MM.1S (cell line): Measurements from ENCODE around the gene HS3ST4.

Experiments used
- DNase-seq: peaks from one replicate; pipeline ENCODE4 v3.0.0-alpha.2; 2015
- H2AFZ ChIP-seq: fragments of 300-600 bp; sonication (generic); 2 replicates; pipeline ENCODE4 v1.6.0; 2016; ENCODE audit warnings: antibody characterized with exemption, low read length
- H3F3A ChIP-seq: fragments of 300-600 bp; sonication (generic); 2 replicates; pipeline ENCODE4 v1.6.1; 2016; ENCODE audit warnings: mild to moderate bottlenecking, antibody characterized with exemption, low read length, moderate library complexity, mixed read lengths; ENCODE audit not compliant: insufficient read depth
- H3K27ac ChIP-seq: fragments of 300-600 bp; sonication (generic); 2 replicates; pipeline ENCODE4 v1.5.1; 2016; ENCODE audit warnings: mild to moderate bottlenecking, low read length
- H3K27me3 ChIP-seq: fragments of 300-600 bp; sonication (generic); replicated peaks from 2 replicates; pipeline ENCODE4 v1.6.0; 2016; ENCODE audit warnings: low read length; ENCODE audit not compliant: insufficient read depth
- H3K36me3 ChIP-seq: fragments of 300-600 bp; sonication (generic); replicated peaks from 2 replicates; pipeline ENCODE4 v1.6.1; 2016; ENCODE audit warnings: mild to moderate bottlenecking, low read length, mixed read lengths; ENCODE audit not compliant: insufficient read depth
- H3K4me1 ChIP-seq: fragments of 300-600 bp; sonication (generic); 2 replicates; pipeline ENCODE4 v1.6.1; 2016; ENCODE audit warnings: low read length, mixed read lengths
- H3K4me2 ChIP-seq: fragments of 300-600 bp; sonication (generic); 2 replicates; pipeline ENCODE4 v1.6.0; 2016; ENCODE audit warnings: low read depth, low read length
- H3K4me3 ChIP-seq: fragments of 300-600 bp; sonication (generic); 2 replicates; pipeline ENCODE4 v1.5.1; 2016; ENCODE audit warnings: low read length, mixed read lengths
- H3K79me2 ChIP-seq: fragments of 300-600 bp; sonication (generic); 2 replicates; pipeline ENCODE4 v1.6.1; 2016; ENCODE audit warnings: mixed run types, low read length, mixed read lengths
- H3K9ac ChIP-seq: fragments of 300-600 bp; sonication (generic); 2 replicates; pipeline ENCODE4 v1.6.1; 2016; ENCODE audit warnings: low read length, mixed read lengths
- H3K9me2 ChIP-seq: fragments of 300-600 bp; sonication (generic); replicated peaks from 2 replicates; pipeline ENCODE4 v1.6.1; 2016; ENCODE audit warnings: mild to moderate bottlenecking, low read length, mixed read lengths; ENCODE audit not compliant: insufficient read depth
- H3K9me3 ChIP-seq: fragments of 300-600 bp; sonication (generic); replicated peaks from 2 replicates; pipeline ENCODE4 v1.6.1; 2016; ENCODE audit warnings: mild to moderate bottlenecking, low read length, mixed read lengths; ENCODE audit not compliant: insufficient read depth
- H4K20me1 ChIP-seq: fragments of 300-600 bp; sonication (generic); 2 replicates; pipeline ENCODE4 v1.6.1; 2016; ENCODE audit warnings: mild to moderate bottlenecking, low read length, moderate library complexity, mixed read lengths; ENCODE audit not compliant: insufficient read depth
- CTCF ChIP-seq: fragments of 300-600 bp; sonication (generic); IDR thresholded peaks from 2 replicates; pipeline ENCODE4 v1.5.1; 2016; ENCODE audit warnings: antibody characterized with exemption, low read length, mixed read lengths
- EZH2 ChIP-seq: fragments of 300-600 bp; sonication (generic); optimal IDR thresholded peaks from 2 replicates; pipeline ENCODE3; 2017; ENCODE audit warnings: low read depth, mild to moderate bottlenecking, antibody characterized with exemption, low read length, mixed read lengths
- EZH2phosphoT487 ChIP-seq: fragments of 300-600 bp; sonication (generic); IDR thresholded peaks from 2 replicates; pipeline ENCODE4 v1.6.1; 2018; ENCODE audit warnings: antibody characterized with exemption, low read length

HS3ST4 gene

GRCh38 chr16:26005336-26005735 lies 313.6 kb downstream of the HS3ST4 start:
- H3K79me2 ChIP-seq = no peaks in the 10 kb centered on the region
- H3K4me3 ChIP-seq = no peak overlapping the region
- no peak for DNase-seq
- H3F3A ChIP-seq = no peaks in the 10 kb centered on the region
- H3K4me1 ChIP-seq = no peaks in the 10 kb centered on the region
- no peak for TF ChIP-seq CTCF
- no peak for TF ChIP-seq EZH2phosphoT487
- no peak for TF ChIP-seq EZH2
- no peak overlapping the region for H3K9ac ChIP-seq
- H2AFZ ChIP-seq = no peak overlapping the region
- H3K27me3 ChIP-seq = no peaks in the 10 kb centered on the region
- no peak overlapping the region for H3K4me2 ChIP-seq
- no peaks in the 10 kb centered on the region for H3K36me3 ChIP-seq
- H3K9me3 ChIP-seq = no peaks in the 10 kb centered on the region
- no peaks in the 10 kb centered on the region for H3K9me2 ChIP-seq
- no peak overlapping the region for H3K27ac ChIP-seq
- H4K20me1 ChIP-seq = no peaks in the 10 kb centered on the region

GRCh38 chr16:26012376-26012775 lies 320.6 kb downstream of the HS3ST4 start:
- H3K27ac ChIP-seq = no peak overlapping the region
- no peaks in the 10 kb centered on the region for H3K9me3 ChIP-seq
- no peaks in the 10 kb centered on the region for H3K36me3 ChIP-seq
- H3K4me1 ChIP-seq = no peaks in the 10 kb centered on the region
- H3K9ac ChIP-seq = no peak overlapping the region
- no peaks in the 10 kb centered on the region for H3F3A ChIP-seq
- H3K4me2 ChIP-seq = no peak overlapping the region
- TF ChIP-seq CTCF = no peak
- no peak for TF ChIP-seq EZH2phosphoT487
- TF ChIP-seq EZH2 = no peak
- no peaks in the 10 kb centered on the region for H3K9me2 ChIP-seq
- DNase-seq = no peak
- H3K27me3 ChIP-seq = no peaks in the 10 kb centered on the region
- H3K4me3 ChIP-seq = no peak overlapping the region
- no peaks in the 10 kb centered on the region for H3K79me2 ChIP-seq
- H4K20me1 ChIP-seq = no peaks in the 10 kb centered on the region
- no peak overlapping the region for H2AFZ ChIP-seq

- H3K9ac ChIP-seq = no peak overlapping the region
- DNase-seq = no peak
- no peak overlapping the region for H3K4me3 ChIP-seq
- H3K4me1 ChIP-seq = no peaks in the 10 kb centered on the region
- H3K9me2 ChIP-seq = no peaks in the 10 kb centered on the region
- no peak overlapping the region for H3K27ac ChIP-seq
- no peaks in the 10 kb centered on the region for H4K20me1 ChIP-seq
- no peak overlapping the region for H3K4me2 ChIP-seq
- H2AFZ ChIP-seq = no peak overlapping the region
- no peaks in the 10 kb centered on the region for H3K36me3 ChIP-seq
- H3K9me3 ChIP-seq = no peaks in the 10 kb centered on the region
- H3F3A ChIP-seq = no peaks in the 10 kb centered on the region
- H3K79me2 ChIP-seq = no peaks in the 10 kb centered on the region
- no peaks in the 10 kb centered on the region for H3K27me3 ChIP-seq
- no peak for TF ChIP-seq EZH2
- no peak for TF ChIP-seq CTCF
- TF ChIP-seq EZH2phosphoT487 = no peak
Observed at GRCh38 chr16:26015776-26016175, 324.0 kb downstream of the HS3ST4 start.
